ENCODE data around the gene CDK2AP2. TPM values are rescaled to one million over a fixed set of nuclear protein-coding genes. Genes with fewer than 3 reads are reported as not detected.

Gene CDK2AP2
- total RNA-seq, 1 donor, result 9.7 TPM

DNA sequence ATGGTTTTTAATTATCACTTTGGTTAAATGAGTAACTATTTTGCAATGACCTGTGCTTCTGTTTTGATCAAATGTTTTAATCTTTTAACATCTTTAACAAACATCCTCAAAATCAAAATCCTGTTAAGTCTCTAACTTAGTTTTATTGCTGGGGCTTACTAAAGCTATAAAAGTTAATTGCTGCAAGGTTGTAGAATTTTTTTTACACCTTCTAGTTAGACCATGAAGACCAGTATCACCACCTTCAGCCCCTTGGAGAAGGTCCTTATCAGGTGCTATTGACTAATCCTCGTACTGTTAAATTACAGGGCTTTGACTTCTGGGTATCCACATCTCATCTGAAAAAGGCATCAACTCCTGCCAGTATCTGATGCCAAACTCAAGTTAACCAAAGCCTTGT lies 27.6 kb upstream of the CDK2AP2 start:
- Histone ChIP-seq H3K4me1 (ENCODE audit: insufficient read depth, low read length) (no peaks in the 10 kb centered on the region), H3K9me3 (ENCODE audit: low read depth, low read length) (peaks cover 13% of the 10 kb centered on the region), H3K4me3 (ENCODE audit: low read length) (no peak overlapping the region), H3K27me3 (ENCODE audit: insufficient read depth, low read length) (no peaks in the 10 kb centered on the region)

DNA sequence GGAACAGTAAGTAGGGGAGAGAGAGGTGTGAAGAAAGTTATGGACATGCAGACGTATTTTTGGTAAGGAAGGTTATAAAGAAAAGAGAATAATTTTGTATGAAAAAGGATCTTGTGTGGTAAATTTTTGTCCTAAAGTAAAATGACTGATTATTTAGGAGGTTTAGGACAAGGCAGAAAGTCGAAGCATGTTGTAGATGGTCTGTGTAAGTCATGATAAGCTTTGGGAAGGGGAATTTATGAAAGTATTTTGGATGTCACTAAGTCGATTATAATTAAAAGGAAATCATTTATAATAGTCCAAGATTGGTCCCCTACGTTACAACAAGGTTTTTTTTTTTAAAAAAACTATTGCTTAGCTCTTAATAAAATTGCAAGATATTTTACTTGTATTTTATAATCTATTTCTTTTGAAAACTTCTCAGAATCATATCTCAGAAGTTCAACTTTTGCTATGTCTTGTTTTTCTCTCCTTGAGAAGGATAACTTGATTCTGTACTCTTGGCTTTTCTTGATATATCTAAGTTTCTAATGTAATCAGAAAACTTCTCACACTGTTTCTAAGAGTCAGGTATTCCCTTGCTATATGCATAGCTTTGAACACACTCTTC lies 26.2 kb upstream of the CDK2AP2 start:
- Histone ChIP-seq H3K9me3 (ENCODE audit: low read depth, low read length) (peaks cover 13% of the 10 kb centered on the region), H3K4me3 (ENCODE audit: low read length) (no peak overlapping the region), H3K27me3 (ENCODE audit: insufficient read depth, low read length) (no peaks in the 10 kb centered on the region), H3K4me1 (ENCODE audit: insufficient read depth, low read length) (peaks cover 6% of the 10 kb centered on the region)

- Histone ChIP-seq H3K4me3 (ENCODE audit: low read length) (no peak overlapping the region), H3K27me3 (ENCODE audit: insufficient read depth, low read length) (no peaks in the 10 kb centered on the region), H3K9me3 (ENCODE audit: low read depth, low read length) (peaks cover 13% of the 10 kb centered on the region), H3K4me1 (ENCODE audit: insufficient read depth, low read length) (peaks cover 6% of the 10 kb centered on the region)
Observed at GRCh38 chr11:67532889-67533288, 24.9 kb upstream of the CDK2AP2 start.

DNA sequence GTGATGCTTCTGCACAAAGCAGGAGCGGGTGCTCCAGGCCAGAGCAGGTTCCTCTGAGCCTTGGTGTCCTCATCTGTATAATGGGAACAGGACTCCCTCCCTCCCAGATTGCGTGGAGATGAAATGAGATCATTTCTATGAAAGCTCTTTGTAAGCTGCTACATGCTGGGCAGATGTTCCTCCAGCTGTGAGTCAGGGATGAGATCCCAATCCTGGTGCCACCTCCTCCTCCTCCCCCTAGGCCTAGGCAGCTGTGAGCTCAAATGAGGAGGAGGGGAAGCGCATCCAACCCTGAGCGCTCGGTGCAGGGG lies 22.3 kb upstream of the CDK2AP2 start:
- H3K27me3 ChIP-seq (ENCODE audit: insufficient read depth, low read length), result no peaks in the 10 kb centered on the region
- H3K4me1 ChIP-seq (ENCODE audit: insufficient read depth, low read length), result peaks cover 6% of the 10 kb centered on the region
- H3K4me3 ChIP-seq (ENCODE audit: low read length), result no peak overlapping the region
- H3K9me3 ChIP-seq (ENCODE audit: low read depth, low read length), result peaks cover 13% of the 10 kb centered on the region

- no peaks in the 10 kb centered on the region for H3K9me3 ChIP-seq (ENCODE audit: low read depth, low read length)
- H3K4me1 ChIP-seq (ENCODE audit: insufficient read depth, low read length), result peaks cover 6% of the 10 kb centered on the region
- H3K4me3 ChIP-seq (ENCODE audit: low read length), result no peak overlapping the region
- no peaks in the 10 kb centered on the region for H3K27me3 ChIP-seq (ENCODE audit: insufficient read depth, low read length)
Observed at GRCh38 chr11:67528376-67528775, 20.4 kb upstream of the CDK2AP2 start.

GRCh38 chr11:67525275-67525976 lies 17.5 kb upstream of the CDK2AP2 start:
- Histone ChIP-seq H3K27me3 (ENCODE audit: insufficient read depth, low read length) (no peaks in the 10 kb centered on the region), H3K4me1 (ENCODE audit: insufficient read depth, low read length) (peaks cover 6% of the 10 kb centered on the region), H3K9me3 (ENCODE audit: low read depth, low read length) (no peaks in the 10 kb centered on the region), H3K4me3 (ENCODE audit: low read length) (no peak overlapping the region)

DNA sequence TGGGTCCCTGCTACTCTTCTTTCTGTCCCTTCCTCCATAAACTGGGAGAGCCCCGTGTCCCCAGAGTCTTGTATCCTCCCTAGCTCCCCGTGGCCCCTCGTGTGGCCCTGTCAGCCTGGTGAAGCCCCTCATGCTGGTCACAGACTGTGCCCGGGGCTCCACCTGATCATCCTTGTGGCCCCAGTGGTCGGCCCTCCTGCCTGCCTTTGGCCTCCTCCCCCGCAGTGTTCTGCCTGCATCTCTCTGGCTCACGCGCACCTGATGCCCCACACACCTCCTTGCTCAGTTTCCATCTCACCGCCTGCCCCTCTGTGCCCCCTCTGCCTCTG lies 16.5 kb upstream of the CDK2AP2 start:
- Histone ChIP-seq H3K9me3 (ENCODE audit: low read depth, low read length) (no peaks in the 10 kb centered on the region), H3K4me3 (ENCODE audit: low read length) (no peak overlapping the region), H3K27me3 (ENCODE audit: insufficient read depth, low read length) (no peaks in the 10 kb centered on the region), H3K4me1 (ENCODE audit: insufficient read depth, low read length) (peaks cover 2% of the 10 kb centered on the region)

GRCh38 chr11:67523556-67524479 lies 15.9 kb upstream of the CDK2AP2 start:
- Histone ChIP-seq H3K9me3 (ENCODE audit: low read depth, low read length) (no peaks in the 10 kb centered on the region), H3K4me3 (ENCODE audit: low read length) (no peak overlapping the region), H3K27me3 (ENCODE audit: insufficient read depth, low read length) (no peaks in the 10 kb centered on the region), H3K4me1 (ENCODE audit: insufficient read depth, low read length) (no peaks in the 10 kb centered on the region)

DNA sequence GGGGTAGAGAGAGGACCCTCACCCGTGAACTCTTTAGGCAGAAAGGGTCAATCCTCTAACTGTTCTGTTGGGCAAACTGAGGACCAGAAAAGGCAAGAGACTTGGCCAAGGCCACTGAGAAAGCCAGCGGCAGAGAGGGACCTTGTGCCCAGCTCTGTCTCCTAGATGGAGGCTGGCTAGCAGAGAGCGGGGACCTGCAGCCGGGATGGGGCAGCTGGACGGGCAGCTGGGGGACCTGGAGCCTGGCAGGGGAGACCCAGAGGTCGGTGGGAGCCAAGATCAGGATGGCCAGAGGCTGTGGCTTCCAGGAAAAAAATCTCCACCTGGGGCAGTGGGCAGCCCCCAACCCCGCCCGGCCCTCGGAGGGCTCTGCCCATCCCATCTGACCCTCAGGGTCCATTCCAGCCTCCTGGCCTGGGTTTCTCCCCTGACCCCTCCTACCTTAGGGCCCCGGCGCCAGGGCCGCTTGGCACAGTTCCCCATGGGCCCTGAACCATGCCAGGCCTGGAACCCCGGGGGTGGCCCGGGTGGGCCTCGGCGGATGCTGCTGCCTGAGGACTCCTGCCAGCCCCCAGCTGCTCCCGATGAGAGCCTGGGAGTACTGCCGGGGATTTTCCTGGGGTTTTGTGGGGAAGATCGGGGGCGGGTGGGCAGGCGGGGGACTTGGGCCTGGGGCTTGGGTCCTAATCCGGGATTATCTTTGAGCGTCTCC lies 15.0 kb upstream of the CDK2AP2 start, which contains the start of gene CABP2:
CABP2 (minus strand) TSS at position 603 of the 712 bp plus-strand sequence; CDS start at position 483, 120 bp downstream.
- H3K9me3 ChIP-seq (ENCODE audit: low read depth, low read length), result no peaks in the 10 kb centered on the region
- no peak within 1 kb of the TSS for H3K4me3 ChIP-seq (ENCODE audit: low read length)
- H3K4me1 ChIP-seq (ENCODE audit: insufficient read depth, low read length), result no peaks in the 10 kb centered on the region
- H3K27me3 ChIP-seq (ENCODE audit: insufficient read depth, low read length), result no peaks in the 10 kb centered on the region

DNA sequence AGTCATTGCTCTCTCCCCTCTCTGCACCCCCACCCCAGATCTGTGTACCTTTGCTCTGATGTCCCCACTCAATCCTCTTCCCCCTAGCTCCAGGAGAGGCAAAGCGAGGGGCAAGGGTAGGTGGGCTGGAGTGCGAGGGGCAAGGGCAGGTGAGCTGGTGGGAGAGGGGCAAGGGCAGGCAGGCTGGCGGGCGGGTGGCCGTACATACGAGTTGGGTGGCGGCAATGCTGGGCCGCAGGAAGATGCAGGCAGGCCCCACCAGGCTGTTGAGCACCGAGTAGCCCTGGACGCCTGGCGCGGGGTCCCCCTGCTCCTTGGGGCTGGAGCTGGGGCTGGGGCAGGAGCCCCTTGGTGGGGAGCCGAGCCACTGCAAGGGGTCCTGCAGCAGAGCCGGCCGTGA lies 14.4 kb upstream of the CDK2AP2 start:
- Histone ChIP-seq H3K4me1 (ENCODE audit: insufficient read depth, low read length) (no peaks in the 10 kb centered on the region), H3K27me3 (ENCODE audit: insufficient read depth, low read length) (no peaks in the 10 kb centered on the region), H3K9me3 (ENCODE audit: low read depth, low read length) (no peaks in the 10 kb centered on the region), H3K4me3 (ENCODE audit: low read length) (no peak overlapping the region)

- Histone ChIP-seq H3K4me1 (ENCODE audit: insufficient read depth, low read length) (no peaks in the 10 kb centered on the region), H3K9me3 (ENCODE audit: low read depth, low read length) (no peaks in the 10 kb centered on the region), H3K4me3 (ENCODE audit: low read length) (no peak overlapping the region), H3K27me3 (ENCODE audit: insufficient read depth, low read length) (no peaks in the 10 kb centered on the region)
Observed at GRCh38 chr11:67521924-67522323, 14.0 kb upstream of the CDK2AP2 start.

DNA sequence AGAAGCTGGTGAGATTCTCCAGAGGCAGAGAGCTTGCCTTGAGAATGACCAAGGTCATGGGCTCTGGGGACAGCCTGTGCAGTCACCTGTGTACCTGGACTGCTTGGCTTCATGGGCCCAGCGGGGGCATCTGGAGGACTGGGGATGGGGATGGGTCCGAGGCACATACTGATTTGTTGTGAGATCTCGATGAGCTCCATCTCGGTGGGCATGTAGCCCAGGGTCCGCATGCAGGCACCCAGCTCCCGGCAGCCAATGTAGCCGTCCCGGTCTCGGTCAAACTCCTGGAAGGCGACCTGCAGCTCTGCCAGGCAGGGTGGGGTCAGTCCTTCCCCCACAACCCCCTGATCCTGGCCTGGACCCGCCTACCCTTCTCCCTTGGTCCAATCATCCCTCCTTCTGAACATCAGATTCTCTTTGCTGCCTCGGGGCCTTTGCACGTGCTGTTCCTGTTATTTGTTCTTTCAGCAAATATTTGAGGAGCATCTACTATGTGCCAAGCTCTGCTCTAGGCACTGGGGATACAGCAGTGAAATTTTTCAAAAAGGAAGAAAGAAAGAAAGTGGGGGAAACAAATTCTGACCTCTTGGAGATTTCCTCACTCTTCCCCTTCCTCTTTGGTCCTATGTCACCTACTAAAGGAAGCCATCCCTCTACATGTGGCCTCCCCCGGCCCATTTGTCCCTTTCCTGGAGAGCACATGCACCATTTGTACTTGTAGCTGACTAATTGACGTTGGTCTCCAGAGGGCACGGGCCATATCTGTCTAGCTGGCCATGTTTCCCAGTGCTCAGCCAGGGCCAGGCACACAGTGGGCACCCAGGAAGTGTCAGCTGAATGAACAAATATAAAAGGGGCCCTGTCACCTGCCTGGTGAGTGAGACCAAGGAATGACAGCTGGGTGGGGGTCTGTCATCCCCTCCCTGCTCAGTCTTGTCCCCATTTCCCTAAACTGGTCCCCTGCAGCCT lies 13.2 kb upstream of the CDK2AP2 start:
- Histone ChIP-seq H3K4me1 (ENCODE audit: insufficient read depth, low read length) (no peaks in the 10 kb centered on the region), H3K4me3 (ENCODE audit: low read length) (no peak overlapping the region), H3K27me3 (ENCODE audit: insufficient read depth, low read length) (no peaks in the 10 kb centered on the region), H3K9me3 (ENCODE audit: low read depth, low read length) (no peaks in the 10 kb centered on the region)

DNA sequence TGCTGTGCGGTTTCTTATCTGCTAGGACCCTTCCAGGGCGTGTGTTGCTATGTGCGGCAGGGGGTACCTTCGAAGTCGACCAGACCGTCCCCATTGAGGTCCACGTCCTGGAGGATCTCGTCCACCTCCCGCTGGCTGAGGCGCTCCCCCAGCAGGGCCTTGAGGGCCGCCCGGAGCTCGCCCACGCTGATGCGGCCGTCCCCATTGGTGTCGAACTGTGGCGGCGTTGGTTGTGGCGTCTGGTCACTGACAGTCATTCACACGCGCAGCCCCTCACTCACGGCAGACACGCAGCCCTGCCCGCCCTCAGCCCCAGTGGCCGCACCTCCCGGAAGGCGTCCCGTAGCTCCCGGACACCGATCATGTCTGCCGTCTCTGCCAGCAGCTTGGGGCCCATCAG lies 11.8 kb upstream of the CDK2AP2 start:
- no peaks in the 10 kb centered on the region for H3K4me1 ChIP-seq (ENCODE audit: insufficient read depth, low read length)
- no peak overlapping the region for H3K4me3 ChIP-seq (ENCODE audit: low read length)
- no peaks in the 10 kb centered on the region for H3K9me3 ChIP-seq (ENCODE audit: low read depth, low read length)
- H3K27me3 ChIP-seq (ENCODE audit: insufficient read depth, low read length), result no peaks in the 10 kb centered on the region

Measured in mononuclear cell (primary cell).